HG03565 (cell line): Measurements from ENCODE around the gene RNF167.

Experiments used
- ATAC-seq: cut with Tn5 transposase; IDR thresholded peaks from one replicate; pipeline ENCODE4 v1.9.1; 2021; ENCODE audit warnings: mild to moderate bottlenecking, moderate library complexity; ENCODE audit not compliant: unreplicated experiment

RNF167 gene

DNA sequence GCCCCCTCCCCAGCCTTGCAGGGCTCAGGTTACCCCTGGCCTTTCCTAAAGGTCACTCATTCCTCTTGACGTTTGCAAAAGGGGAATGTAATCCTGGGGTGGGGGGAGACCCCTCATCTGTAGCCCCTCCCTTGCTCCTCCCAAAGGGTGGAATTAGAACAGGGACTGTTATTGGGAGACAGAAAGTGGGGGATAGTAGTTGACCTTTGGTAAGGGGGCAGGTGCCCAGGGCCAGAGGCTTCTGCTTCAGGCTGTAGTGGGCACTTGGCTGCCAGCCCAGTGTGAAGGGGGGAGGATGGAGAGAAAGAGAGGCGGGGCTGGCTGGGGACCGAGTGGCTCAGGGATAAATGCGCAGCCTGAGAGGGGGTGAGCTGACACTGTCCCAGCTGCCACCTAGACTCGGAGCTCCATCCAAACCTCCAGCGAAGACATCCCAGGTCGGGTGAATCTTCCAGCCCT lies 10.7 kb downstream of the RNF167 start, which contains the start of gene ENO3:
Gene ENO3, plus strand, starts transcription at position 374 of the 459 bp plus-strand sequence. CDS start 711 bp downstream, outside the sequence.
- no peak for ATAC-seq

DNA sequence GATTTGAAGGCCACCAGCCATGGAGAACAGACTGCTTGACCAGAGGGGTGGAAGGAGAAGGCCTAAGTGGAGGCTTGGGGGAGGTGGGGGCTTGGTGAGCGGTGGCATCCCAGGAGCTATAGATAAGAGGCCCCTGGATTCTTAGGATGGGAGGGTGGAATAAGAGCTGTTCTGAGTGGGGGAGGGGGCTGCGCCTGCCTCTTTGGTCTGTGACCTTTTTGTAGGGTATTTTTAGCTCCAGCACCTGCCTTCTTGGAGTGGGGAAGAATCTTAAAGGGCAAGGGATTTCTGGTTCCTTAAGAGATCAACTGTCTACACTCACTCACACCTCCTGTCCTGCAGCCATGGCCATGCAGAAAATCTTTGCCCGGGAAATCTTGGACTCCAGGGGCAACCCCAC lies 11.4 kb downstream of the RNF167 start:
- no peak for ATAC-seq

- ATAC-seq, result no peak
Measured at GRCh38 chr17:4953451-4953961, 13.4 kb downstream of the RNF167 start.

GRCh38 chr17:4955091-4955490 lies 15.0 kb downstream of the RNF167 start:
- ATAC-seq, result no peak

GRCh38 chr17:4956493-4957061 lies 16.5 kb downstream of the RNF167 start:
- no peak for ATAC-seq

DNA sequence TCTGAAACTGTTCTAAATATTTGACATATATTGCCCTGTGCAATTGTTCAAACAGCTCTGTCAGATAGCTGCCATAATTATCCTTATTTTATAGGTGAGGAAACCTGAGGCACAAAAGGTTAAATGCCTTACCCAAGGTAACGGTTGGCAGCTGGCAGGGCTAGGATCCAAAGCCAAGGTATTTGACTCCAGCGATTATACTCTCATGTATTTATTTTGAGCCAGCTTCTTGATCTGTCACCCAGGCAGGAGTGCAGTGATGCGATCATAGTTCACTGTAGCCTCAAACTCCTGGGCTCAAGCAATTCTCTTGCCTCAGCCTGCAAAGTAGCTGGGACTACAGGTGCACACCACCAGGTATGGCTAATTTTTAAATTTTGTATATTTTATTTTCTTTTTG lies 18.0 kb downstream of the RNF167 start:
- no peak for ATAC-seq

DNA sequence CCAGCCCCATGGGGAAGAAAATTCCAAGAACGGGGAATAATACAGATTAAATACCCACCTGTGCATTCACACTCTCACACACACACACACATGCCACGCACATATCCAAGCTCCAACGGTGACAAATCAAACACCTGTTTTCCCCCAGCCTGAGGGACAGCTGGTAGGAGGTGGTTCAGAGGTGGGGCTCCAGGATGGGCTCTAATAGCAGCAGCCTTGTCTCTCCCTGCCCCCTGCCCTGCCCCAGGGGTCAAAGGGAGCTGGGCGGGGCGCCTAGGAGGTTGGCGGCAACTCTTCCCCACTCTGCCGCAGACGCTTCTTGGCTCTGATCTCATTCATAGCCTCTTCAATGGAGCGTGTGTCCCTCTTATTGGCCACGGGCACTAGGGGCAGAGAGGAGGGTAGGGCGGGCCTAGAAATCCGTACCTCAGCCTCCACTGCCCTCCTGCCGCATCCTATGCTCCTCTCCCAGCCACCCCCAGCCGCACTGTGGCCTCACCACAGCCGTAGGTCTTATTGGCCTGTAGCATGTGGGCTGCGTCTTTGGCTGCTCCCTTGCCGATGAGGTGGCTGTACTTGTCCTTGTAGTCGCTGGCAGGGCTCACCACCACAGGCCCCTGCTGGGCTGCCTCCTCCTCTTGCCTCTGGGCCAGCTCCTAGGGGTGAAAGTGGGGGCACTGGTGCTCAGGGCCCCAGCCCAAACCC lies 19.3 kb downstream of the RNF167 start:
- ATAC-seq, result no peak

- ATAC-seq, result no peak
Measured at GRCh38 chr17:4960279-4960922, 20.3 kb downstream of the RNF167 start.

DNA sequence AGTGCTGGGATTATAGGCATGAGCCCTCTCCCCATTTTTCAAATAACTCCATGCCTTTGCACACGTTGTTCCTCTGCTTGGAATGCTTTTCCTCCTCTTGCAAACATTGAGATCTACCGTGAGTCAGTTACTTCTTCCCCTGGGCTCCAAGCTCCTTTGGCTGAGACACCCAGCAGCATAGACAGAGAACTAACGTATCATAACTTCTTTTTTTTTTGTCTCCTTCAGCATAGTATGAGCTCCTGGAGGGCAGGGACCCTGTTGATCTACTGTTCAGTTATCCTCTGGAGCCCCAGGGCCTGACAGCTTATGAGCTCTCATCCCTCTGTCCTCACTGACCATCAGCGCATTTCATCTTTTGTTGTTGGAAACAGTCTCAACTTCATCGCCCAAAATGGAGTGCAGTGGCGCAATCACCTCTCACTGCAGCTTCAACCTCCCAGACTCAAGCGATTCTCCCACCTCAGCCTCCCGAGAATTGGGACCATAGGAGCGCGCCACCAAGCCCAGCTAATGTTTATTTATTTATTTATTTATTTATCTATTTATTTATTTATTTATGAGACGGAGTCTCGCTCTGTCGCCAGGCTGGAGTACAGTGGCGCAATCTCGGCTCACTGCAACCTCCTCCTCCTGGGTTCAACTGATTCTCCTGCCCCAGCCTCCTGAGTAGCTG lies 25.4 kb downstream of the RNF167 start:
- no peak for ATAC-seq

DNA sequence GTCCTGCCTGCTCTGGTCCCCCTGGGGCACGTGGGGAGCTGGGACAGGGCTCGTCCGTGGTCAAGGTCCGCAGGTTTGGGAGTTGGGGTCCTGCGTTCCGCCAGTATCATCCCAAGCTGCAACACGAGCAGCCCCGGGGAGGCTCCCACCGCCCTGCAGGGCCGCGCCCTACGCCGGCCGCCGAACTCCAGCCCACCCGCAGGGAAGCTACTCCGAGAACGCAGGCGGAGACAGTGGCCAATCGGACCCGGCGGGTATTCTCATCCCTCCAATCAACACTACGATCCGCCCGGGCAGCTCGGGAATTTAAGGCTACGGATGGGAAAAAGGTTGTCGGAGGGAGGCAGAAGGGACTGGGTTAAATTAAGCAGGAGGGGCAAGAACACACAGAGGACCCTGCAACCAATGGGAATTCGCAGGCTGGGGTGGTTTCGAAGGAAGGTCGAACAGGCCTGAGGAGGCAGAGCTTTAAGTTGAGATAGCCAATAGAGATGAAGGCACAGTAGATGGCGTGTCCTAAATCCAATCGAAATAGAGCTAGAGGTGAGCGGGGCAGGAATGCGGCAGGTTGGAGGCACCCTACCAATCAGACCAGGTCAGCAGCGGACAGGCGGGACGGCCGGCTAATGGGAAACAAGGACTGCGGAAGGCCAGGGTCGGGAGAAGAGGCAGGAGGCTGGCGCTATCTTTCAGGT lies 26.9 kb downstream of the RNF167 start:
- ATAC-seq, result peak; percentile 69

DNA sequence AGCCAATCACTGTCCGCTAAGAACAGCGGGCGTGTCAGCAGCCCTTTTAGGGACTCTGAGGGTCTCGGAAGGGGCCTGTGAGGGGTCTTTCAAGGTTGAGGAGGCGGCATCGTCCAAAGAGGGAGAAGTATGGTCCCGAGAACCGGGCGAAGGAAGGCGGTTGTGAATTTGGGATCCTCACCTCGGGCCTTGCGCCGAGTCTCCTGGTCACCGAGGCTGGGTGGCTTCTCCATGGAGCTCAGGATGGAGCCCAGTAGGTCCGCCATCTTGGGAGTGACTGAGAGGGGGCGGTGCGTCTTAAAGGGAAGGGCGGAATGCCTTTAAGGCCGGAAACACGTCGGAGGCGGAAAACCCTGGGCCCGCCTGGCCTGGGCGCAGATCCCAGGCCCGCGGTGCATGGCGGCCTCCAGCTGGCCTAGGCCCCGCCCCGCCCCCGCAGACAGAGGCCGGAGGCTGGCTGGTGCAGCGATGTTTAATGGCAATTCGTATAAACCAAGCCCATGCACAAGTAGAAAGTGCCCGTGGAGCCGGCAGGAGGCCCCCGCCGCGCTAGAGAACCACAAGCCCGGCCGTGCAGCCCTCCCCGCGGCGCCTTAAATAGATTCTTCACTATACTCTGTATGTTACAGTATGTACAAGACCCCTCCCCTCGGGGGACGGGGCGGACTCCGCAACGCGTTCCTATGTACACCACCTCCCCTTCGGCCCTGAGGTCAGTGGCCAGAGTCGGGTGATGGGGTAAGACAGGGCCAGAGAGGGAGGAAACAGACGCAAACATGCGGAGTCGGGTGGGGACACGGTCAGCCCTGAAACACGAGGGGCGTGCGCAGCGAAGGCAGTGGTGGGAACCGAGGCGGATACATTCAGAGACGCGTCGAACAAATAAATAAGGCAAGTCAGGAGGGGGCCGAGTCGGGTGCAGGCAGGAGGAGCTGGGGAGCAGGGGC lies 27.7 kb downstream of the RNF167 start, which contains the start of gene SPAG7:
Gene SPAG7, minus strand, starts transcription at position 279 of the 947 bp plus-strand sequence. Its CDS starts 13 bp downstream, at position 266.
- peak; percentile 45 for ATAC-seq

- ATAC-seq, result no peak
Measured at GRCh38 chr17:4968486-4969046, 28.5 kb downstream of the RNF167 start.

- no peak for ATAC-seq
Measured at GRCh38 chr17:4969047-4969550, 29.0 kb downstream of the RNF167 start.

DNA sequence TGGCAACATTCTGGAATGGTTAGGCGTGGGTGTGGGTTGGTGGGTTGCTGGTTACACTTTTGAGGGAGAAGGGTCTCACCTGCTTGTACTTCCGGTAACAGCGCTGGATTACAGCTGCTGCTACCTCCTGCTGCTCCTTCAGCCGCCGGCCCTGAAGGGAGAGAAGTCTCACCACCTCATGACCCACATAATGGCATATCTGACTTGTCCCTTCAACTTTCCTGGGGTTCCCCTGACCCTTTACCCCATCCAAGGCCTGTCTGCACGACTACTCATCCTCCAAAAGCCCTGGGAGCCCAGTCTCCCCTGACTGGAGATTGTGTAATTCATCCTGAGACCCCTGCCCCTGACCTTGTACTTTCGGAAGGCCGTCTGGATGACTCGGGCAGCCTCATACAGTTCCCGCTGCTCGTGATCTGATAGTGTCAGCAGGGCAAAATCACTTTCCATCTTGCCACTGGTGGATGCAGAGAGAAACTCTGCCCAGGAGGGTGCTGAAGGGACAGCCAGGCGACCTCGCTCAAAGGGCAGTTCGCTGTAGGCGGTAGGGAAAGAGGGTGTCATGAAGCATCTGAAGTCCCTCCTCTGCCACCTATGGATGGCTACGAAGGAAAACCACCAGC lies 29.6 kb downstream of the RNF167 start:
- no peak for ATAC-seq

GRCh38 chr17:4970273-4970672 lies 30.2 kb downstream of the RNF167 start:
- no peak for ATAC-seq

- no peak for ATAC-seq
Measured at GRCh38 chr17:4971826-4972225, 31.8 kb downstream of the RNF167 start.

- ATAC-seq, result no peak
Measured at GRCh38 chr17:4972322-4972721, 32.3 kb downstream of the RNF167 start.

DNA sequence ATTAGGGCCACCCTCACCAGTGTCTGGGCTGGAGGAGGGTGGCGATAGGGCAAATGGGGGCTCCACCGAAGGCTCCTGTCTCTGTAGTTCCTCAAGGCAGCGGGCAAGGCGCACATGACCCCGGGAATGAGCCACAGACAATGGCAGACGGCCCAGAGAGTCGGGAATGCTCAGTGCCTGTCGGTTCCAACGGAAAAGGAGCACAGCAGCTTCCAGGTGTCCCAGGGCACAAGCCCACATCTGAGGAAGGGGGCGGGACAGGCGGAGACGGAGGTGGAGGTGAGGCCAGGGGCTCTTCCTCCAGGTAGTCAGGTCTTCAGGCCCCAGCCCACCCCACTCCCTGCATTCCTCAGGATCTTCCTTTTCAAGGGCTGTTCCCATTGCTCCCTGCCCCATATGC lies 32.7 kb downstream of the RNF167 start:
- ATAC-seq, result no peak
